GM12873 (cell line): ENCODE data around the gene ULBP3.

Experiments
- CTCF ChIP-seq: IDR thresholded peaks from 2 replicates; pipeline ENCODE4 v1.5.1; 2012; ENCODE audit warnings: low read depth, mild to moderate bottlenecking, moderate library complexity, low read length, control low read depth; ENCODE audit not compliant: insufficient read depth; ENCODE audit errors: missing control alignments

The ULBP3 gene

DNA sequence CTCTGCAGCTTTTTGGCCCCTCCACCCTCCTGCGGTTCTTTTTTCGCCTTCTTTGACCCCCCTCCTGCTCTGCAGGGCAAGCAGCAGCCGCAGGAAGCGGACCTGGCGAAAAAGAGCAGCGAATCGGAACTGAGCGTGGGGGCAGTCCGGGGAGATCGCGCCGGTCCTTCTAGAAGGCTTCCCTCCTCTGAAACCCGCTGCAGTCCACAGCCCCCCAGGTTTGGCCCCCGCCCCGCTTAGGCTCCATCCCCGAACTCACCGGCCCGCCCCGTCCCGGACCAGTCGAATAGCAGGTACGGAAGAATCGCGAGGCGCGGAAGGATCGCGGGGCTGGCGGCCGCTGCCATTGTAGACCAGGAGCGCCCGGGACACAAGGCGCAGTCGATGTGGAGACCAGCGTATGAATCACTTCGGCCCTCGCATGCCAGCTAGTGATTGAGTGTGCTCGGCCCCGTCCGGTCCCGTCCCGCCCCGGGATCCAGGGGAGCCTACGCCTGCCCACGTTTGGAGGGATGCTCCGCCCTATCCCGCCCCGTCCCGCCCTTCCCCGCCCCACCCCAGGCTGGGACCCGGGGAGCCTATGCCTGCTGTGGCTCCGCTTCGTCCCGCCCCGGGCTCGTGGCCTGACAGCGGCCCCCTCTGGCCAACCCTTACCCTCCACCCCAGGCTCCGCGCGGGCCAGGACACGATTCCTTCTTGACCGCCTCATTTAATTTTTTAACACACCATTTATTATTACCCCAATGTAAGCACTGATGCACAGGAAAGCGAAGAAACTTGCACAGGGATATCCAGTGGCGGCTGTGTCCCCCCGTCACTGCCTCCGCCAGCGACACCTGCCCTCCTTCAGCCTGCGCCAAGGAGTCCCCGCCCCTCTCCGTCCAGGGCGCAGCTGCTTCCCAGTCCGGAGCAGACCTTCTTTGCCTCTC, at the start of gene ULBP3:
ULBP3 (minus strand) TSS at position 402 of the 929 bp plus-strand sequence; CDS start at position 347, 55 bp downstream.
- TF ChIP-seq CTCF, result peak; percentile 13

DNA sequence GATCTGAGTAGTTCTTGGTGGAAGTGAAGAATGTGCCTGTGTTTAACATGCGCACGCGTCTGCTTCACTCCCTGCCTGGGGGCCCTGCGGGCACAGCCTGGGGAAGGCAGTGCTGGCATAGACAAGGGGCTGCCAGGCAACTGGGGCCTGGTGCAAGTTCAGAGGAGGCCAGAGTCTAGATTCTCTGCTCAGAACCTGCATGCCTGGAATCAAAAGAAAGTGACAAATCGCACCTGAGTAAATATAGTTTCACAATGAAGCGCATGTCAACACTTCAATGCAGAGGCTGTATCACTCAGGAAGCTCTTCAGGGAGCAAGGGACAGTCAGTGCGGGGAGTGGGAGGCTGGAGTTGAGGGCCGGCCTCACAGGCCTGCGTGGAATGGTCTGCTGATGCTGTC, 49.7 kb upstream of the ULBP3 start:
- no peak for TF ChIP-seq CTCF

GRCh38 chr6:150118203-150118602, 49.3 kb upstream of the ULBP3 start:
- TF ChIP-seq CTCF, result no peak

DNA sequence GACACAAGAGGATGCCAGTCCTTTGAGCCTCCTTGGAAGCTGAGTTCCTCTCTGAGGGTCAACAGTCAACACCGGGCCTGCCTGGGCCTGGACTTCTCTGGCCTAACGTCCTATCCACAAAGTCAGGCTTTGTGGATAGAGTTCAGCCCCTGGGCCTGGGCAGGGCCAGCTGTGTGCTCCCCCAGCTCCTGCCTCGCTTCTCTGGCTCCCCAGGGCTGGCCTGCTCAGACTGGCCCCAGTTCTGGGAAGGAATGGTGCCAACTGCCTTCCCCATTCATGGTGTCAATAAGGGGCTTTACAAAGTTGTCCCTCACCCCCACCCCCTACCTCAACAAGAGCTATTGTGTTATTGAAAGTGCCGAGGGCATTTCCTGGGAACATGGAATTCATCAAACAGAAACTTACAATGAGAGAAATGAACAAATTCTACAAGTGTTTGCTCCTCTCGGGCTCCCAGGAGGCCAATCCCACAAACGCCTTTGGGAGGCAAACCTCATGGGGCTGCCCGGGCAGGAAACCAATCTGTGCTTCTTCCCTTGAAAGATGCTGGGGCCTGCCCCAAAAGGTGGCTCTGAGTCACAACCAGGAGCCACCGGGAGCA, 47.4 kb upstream of the ULBP3 start:
- TF ChIP-seq CTCF, result no peak

DNA sequence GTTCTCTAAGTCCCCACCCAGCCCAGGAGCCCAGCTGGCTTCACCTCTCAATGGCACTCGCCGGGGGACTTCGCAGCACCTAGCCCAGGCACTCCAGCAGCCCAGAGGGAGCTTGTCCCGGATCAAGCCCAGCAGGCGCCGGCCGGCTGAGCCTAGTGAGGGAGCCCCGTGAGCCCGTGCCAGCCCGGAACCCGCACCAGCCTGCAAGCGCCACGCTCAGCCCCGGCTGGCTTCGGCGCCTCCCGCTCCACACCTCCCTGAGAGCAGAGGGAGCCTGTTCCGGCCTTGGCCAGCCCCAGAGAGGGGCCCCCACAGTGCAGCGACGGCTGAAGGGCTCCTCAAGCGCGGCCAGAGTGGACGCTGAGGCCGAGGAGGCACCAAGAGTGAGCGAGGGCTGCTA, 46.8 kb upstream of the ULBP3 start:
- TF ChIP-seq CTCF, result no peak

DNA sequence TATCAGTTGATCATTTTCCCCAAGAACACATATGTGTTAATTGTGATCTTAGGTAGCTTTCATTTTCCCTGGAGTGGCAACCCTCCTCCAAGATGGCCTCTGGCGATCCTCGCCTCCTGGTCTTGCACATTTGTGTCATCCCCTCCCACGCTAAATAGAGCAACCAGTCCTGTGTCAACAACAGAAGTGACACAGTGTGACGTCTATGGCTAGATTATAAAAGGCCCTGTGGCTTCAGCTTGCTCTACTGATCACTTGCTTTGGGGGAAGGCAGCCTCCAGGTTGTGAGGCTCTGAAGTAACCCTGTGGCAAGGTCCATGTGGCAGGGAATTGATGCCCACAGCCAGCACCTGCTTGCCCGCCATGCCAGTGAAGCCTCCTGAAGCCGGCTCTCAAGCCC, 43.3 kb upstream of the ULBP3 start:
- TF ChIP-seq CTCF, result no peak

GRCh38 chr6:150102750-150103270, 33.9 kb upstream of the ULBP3 start:
- no peak for TF ChIP-seq CTCF
